HG02943 (cell line): ENCODE measurements around the gene DUSP2.
"Not testable (repeated sequence)": the region's sequence is repeated elsewhere in the genome, so short reads cannot be mapped to it uniquely, and the experiment has no call there.

Experiments used
- ATAC-seq: cut with Tn5 transposase; IDR thresholded peaks from one replicate; pipeline ENCODE4 v1.9.1; 2021; ENCODE audit warnings: mild to moderate bottlenecking, low read depth, moderate library complexity; ENCODE audit not compliant: unreplicated experiment

Gene DUSP2

DNA sequence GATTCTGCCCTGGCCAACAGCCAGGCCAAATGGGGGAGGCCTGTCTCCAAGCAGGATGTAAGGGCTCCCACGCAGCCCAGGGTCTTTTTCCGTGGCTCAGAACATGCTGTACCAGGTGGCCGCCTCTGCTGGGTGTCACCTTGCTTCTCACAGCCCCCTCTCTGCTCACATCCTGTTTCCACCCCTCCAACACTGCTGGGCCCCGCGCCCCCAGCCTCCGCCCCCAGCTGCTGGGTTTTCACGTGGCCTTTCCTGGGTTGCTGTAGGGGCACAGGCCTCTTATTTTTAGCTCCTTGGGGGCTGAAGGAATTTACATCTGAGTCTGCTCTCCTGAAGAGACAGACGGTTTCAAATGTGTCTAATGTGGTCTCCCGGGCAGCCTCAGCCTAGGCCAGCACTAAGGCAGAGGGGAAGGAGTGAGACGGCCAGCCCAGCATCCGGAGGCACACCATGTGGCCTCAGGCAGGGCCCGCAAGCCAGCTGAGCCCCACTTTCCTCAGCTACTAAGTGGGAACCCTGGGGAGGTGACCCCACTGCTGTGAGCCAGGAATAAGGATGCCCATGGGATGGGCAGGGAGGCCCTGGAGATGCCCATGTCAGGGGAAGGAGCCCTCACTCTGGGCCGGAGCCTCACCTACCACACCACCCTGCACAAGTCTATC lies 18.7 kb upstream of the DUSP2 start:
- peak; percentile 56 for ATAC-seq

DNA sequence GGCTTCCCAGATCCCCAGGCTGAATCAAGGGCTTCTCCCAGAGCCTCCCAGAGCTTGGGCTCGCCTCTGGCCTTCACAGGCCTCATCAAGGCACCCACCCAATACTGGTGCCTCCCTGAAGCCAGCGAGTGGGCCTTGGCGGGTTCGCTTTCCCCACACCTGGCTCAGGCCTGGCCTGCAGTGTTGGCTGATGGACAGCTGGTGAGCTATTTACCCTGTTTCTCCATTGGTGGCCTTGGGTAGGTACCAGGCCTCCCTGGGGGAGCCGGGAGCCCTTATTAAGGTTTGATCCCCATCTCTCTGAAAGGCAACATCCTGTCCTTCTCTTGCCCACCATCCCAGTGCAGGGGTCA lies 18.2 kb upstream of the DUSP2 start:
- peak; percentile 10 for ATAC-seq

DNA sequence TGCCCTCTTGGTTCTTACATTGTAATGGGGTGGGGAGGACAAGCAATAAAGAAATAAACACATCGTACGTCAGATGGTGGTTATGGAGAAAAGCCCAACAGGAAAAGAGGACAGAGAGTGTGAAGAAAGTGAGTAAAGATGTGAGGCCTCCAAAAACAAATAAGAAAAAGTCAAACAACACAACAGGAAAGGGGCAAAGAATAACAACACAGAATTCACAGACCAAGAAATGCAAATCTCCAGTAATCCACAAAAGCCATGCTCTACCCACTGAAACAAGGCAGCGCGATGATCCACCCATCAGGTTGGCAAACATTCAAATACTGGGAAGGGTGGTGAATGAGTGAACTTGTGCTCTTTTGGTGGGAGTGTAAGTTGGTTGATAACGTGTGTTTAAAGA lies 16.7 kb upstream of the DUSP2 start:
- no peak for ATAC-seq

DNA sequence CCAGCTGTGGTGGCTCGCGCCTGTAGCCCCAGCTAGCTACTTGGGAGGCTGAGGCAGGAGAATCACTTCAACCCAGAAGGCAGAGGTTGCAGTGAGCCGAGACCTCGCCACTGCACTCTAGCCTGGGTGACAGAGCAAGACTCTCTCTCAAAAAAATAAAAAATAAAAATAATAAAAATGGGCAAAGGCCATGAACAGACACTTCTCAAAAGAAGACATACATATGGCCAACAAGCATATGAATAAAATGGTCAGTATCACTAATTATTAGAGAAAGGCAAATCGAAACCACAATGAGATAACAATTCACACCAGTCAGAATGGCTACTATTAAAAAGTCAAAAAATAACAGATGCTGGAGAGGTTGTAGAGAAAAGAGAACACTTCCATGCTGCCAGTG lies 15.1 kb upstream of the DUSP2 start:
- not testable (repeated sequence) for ATAC-seq

GRCh38 chr2:96159084-96159830 lies 14.0 kb upstream of the DUSP2 start:
- no peak for ATAC-seq

- ATAC-seq: no peak
Observed at GRCh38 chr2:96158554-96158940, 13.3 kb upstream of the DUSP2 start.

DNA sequence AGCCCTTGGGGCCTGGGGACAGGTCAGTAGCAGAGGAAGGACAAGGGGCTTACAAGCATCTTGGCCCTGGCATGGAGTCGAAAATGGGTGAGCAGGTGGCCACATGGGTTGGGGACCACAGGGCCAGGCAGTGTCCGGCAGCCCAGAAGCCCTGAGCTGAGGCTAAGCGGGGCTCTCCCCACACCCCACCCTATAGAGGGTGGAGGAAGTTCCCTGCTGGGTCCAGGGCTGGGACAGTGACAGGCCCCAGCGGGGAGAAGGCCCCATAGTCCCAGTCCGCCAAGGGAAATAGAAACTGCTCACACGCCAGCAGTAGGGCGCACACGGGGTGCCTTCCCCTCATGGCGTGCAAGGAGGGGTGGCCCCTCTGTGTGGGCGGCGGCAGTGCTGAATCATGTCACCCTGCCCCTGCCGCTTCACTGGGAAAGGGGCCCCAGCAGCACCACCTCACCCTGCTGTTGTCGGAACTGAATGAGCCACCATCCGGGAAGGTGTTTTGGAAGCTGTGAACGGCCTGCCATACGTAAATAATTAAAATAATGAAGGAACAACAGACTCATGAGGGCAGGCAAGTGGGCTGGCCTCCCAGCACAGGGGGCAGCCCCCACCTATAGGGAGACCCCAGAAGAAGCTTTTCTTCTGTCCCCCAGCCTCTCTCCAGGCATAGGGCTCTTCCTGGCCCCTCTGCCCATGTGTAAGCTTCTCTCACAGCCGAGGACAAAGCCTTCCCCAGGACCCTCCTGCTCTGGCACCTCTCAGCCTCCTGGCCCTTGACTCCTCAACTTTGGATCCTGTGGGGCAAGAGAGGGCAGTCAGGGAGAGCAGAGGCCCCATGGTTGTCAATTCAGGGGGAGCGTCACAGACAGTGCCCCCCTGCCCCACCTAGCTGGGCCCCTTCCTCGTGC lies 12.7 kb upstream of the DUSP2 start:
- no peak for ATAC-seq

- no peak for ATAC-seq
Observed at GRCh38 chr2:96156926-96157648, 11.8 kb upstream of the DUSP2 start.

GRCh38 chr2:96156011-96156820 lies 11.0 kb upstream of the DUSP2 start:
- no peak for ATAC-seq

DNA sequence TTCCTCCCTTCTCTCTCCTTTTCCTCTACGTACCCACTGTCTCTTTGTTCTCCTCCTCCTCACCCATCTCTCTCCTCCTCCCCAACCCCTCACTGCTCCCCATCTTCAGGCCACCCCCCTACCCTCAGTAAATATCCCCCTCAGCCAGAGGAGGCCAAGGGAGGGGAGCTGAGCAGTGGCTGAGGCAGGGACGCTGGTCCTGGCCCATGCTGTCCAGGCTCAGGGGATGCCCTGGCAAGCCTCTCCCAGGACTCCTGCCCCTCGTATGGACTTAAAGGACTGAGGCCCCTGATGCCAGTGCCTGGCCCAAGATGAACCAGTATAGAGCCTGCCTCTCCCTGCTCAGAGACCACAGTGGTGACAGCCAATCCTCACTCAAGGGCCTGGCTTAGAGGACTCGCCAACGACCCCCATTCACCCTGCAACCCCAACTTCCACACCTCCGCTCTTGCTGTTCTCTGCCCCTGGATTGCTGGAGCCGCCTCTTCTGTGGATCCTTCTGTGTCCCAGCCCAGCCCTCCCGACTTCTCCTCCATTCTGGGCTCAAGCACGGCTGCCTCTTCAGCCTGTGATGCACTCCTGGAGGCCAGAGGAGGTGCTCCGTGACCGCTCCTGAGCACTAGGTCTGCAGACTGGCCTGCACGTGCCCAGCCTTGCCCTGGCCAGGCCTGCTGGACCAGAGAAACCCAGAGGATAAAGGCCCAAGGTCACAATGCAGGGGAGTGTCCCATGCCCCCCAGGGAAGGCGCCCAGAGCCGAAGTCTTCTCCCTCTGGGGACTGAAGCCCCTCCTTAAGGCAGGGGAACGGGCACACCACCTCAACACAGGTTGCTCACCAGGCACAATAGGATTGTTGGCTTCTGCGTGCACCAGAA lies 9.5 kb upstream of the DUSP2 start:
- no peak for ATAC-seq

DNA sequence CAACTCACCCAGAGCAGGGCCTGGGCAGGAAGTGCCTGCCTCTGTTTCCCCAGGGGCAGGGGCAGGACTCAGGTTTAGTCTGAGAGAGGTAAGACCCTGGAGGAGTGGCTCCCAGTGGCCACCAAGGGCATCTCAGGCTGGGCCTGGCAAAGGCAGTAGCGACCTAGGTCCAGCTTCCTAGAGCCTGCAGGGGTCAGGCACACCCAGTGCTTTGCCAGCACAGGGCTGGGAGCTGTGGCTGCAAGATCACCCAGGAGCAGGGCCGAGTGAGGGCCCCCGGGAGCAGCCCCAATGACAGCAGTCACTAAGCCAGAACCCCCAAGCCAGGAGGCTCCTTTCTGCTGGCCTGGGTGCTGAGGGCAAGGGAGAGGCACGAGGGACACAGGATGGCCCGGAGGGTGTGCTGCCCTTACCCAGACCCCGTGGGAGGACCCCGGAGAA lies 8.8 kb upstream of the DUSP2 start:
- ATAC-seq: no peak

GRCh38 chr2:96153291-96153713 lies 8.1 kb upstream of the DUSP2 start:
- ATAC-seq: no peak

DNA sequence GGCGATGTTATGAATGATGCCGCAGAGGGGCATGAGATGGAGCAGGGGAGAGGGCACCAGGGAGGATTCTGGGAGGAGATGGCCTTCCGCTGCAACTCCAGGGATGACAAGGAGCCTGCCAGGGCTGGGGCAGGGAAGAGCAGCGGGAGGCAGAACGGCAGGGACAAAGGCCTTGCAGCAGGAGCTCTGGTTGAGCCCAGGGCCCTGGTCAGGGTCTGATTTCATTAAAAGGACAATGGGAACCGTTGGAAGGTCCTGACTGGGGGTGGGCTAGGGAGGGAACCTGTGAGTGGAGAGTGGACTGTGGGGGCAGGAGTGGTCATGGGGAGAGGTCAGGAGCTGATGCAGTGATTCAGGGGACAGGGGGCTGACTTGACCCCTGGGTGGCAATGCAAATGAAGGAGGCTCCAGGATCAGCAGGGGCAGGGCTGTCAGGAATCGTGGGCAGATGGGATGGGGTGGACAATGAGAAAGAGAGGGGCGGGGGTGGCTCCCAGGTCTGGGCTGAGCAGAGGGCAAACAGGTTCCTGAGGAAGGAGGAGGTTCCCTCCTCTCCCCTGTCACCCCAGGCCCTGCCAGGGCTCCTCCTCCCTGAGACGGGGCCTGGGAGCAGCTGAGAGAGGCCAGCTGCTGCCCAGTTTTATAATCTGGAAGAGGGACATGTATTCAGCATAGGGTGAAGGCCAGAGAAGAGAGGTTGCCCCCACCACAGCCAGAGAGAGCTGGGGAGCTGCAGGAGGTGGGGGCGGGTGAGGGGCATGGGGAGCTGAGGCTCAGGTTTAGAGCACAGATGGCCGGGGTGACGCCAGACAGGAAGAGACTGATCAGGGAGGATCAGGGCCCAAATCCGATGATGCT lies 7.3 kb upstream of the DUSP2 start:
- ATAC-seq: no peak

DNA sequence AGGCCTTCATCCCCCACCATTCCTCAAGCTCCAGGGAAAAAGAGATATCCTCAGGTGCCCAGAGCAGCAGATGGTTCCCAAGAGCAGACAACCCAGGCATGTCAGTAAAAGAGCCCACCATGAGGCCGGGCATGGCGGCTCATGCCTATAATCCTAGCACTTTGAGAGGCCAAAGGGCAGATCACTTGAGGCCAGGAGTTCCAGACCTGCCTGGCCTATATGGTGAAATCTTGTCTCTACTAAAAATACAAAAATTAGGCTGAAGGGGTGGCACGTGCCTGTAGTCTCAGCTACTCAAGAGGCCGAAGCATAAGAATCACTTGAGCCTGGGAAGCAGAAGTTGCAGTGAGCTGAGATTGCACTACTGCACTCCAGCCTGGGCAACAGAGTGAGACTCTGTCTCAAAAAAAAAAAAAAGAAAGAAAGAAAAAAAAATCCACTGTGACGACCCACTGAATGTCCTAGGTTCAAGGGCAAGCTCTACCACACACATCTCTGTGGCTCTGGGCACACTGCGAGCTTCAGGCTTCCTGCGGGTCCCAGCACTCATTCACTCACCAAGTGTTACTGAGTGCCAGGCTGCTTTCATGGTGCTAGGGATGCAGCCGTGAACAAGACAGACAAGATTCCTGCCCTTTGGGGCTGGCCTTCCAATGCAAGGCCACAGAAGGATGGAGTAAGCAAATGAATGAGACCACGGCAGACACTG lies 6.5 kb upstream of the DUSP2 start:
- ATAC-seq: no peak

DNA sequence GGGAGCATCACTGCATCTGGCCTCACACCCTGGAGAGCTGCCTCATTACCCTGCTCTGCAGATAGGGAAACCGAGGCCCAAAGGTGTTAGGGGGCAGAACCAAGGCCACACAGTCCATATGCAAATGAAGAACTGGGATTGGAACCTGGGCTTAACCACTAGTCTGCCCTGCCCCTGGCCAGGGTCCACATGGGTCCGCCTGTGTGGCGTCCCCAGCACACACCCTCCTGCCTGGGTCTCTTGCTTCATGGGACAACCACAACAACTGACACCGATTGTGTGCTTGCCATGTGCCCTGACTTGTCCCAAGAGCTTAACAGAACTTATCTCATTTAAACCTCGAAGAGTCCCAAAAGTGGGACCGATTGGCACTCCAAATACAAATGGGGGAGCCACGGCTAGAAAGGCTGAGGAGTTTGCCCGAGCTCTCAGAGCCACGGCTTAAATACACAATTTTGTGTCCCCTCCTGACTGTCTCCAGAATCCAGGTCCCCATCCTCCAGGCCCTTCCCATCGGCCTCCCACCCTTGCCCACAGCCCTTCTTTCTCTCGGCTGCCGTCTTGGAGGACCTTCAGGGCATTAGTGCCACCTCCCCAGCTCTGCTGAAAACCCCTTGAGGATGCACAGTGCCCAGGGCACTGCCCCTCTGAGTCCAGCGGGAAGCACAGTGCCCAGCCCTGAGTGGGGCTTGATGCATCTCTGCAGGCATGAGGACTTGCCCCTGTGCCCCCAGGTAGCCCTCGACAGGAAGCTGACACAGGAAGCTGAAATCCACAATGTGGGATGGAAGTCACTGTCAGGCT lies 5.8 kb upstream of the DUSP2 start:
- ATAC-seq: no peak

DNA sequence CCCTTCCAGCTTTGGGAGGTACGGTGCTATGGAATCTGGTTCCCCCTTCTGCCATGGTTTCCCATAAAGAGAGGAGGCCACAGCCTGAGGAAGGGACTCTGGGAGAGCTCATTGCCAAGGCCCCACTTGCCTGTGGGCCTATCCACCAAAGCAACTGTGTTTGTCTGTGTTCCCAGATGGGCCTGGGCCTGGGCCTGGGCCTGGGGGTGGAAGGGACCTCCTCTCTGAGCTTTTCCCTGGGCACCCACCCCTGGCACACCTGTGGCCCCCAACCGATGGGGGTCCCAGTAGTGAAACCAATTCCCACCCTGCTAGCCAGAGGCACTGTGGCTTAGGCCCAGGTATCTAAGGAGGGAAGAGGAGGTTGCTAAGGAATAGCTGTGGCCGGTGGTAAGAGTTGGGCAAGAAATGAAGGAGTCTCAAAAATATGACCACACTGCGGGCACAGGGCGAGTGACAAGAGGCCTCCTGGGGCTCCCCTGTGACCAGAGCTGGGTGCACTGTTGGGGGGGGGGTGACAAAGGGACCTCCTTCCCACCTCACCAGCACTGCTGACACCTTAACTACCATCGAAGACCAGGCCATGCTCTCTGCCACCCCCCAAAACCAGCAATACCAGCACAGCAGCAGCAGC lies 4.9 kb upstream of the DUSP2 start:
- ATAC-seq: no peak
